ENCODE measurements around the gene C5orf58.

Gene C5orf58

GRCh38 chr5:170232786-170233185 lies at the start of gene C5orf58:
C5orf58 (plus strand) TSS chr5:170232985; CDS start chr5:170234977, 1,992 bp downstream.
- no peak within 1 kb of the TSS for H3K4me3 ChIP-seq (ENCODE audit: low read length)
- TF ChIP-seq CTCF (IDR thresholded peaks at IDR 0.05; ENCODE audit: insufficient read depth, low read depth, low read length, missing control alignments) = no peak
- no peak for DNase-seq (ENCODE audit: low read depth)

GRCh38 chr5:170183816-170184687 lies 48.7 kb upstream of the C5orf58 start:
- no peak overlapping the region for H3K4me3 ChIP-seq (ENCODE audit: low read length)
- TF ChIP-seq CTCF (IDR thresholded peaks at IDR 0.05; ENCODE audit: insufficient read depth, low read depth, low read length, missing control alignments) = peak; percentile 89
- peak; percentile 70 for DNase-seq (ENCODE audit: low read depth)

GRCh38 chr5:170184737-170185136 lies 48.0 kb upstream of the C5orf58 start:
- TF ChIP-seq CTCF (IDR thresholded peaks at IDR 0.05; ENCODE audit: insufficient read depth, low read depth, low read length, missing control alignments) = no peak
- DNase-seq (ENCODE audit: low read depth) = no peak
- H3K4me3 ChIP-seq (ENCODE audit: low read length) = no peak overlapping the region

- DNase-seq (ENCODE audit: low read depth) = no peak
- H3K4me3 ChIP-seq (ENCODE audit: low read length) = no peak overlapping the region
- TF ChIP-seq CTCF (IDR thresholded peaks at IDR 0.05; ENCODE audit: insufficient read depth, low read depth, low read length, missing control alignments) = no peak
Observed at GRCh38 chr5:170186156-170186555, 46.6 kb upstream of the C5orf58 start.

GRCh38 chr5:170186856-170187255 lies 45.9 kb upstream of the C5orf58 start:
- no peak for TF ChIP-seq CTCF (IDR thresholded peaks at IDR 0.05; ENCODE audit: insufficient read depth, low read depth, low read length, missing control alignments)
- no peak overlapping the region for H3K4me3 ChIP-seq (ENCODE audit: low read length)
- DNase-seq (ENCODE audit: low read depth) = no peak

- no peak overlapping the region for H3K4me3 ChIP-seq (ENCODE audit: low read length)
- DNase-seq (ENCODE audit: low read depth) = no peak
- TF ChIP-seq CTCF (IDR thresholded peaks at IDR 0.05; ENCODE audit: insufficient read depth, low read depth, low read length, missing control alignments) = no peak
Observed at GRCh38 chr5:170190436-170191134, 42.2 kb upstream of the C5orf58 start.

Measured in epithelial cell of esophagus (primary cell).